Measurements from ENCODE around the gene ZBTB47.

Gene ZBTB47

DNA sequence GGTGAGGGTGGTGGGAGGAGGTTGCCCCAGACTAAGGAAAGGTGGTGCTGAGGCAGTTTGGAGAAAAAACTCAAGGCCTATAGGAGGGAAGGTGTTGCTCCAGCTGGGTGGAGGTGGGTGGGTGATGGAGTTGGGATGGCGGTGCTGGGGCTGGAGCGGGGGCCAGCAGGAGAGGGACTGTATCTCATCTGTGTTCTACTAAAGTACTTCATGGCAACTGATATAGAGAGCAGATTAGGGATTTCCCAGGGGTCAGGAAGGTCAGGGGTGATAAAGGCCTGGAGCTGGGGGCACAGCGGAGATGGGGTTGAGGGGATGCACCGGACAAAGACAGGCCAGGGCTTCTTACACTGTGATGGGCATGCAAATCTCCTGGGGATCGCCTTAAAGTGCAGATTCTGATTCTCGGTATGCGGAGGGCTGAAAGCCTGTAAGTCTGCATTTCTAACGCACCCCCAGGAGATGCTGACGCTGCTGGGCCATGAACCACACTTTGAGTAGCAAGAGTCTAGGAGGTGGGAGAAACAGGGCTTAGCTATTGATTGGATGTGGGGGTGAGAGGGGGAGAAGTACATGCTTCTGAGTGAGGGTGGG, 36.0 kb downstream of the ZBTB47 start:
- Mint-ChIP-seq H3K9me3 (no peaks in the 10 kb centered on the region), H3K4me3 (no peak overlapping the region), H3K27me3 (peaks cover 52% of the 10 kb centered on the region), H3K27ac (no peak overlapping the region), H3K4me1 (no peaks in the 10 kb centered on the region), H3K36me3 (no peaks in the 10 kb centered on the region)
- DNase-seq = no peak
- CTCF ChIA-PET = no interaction called here

DNA sequence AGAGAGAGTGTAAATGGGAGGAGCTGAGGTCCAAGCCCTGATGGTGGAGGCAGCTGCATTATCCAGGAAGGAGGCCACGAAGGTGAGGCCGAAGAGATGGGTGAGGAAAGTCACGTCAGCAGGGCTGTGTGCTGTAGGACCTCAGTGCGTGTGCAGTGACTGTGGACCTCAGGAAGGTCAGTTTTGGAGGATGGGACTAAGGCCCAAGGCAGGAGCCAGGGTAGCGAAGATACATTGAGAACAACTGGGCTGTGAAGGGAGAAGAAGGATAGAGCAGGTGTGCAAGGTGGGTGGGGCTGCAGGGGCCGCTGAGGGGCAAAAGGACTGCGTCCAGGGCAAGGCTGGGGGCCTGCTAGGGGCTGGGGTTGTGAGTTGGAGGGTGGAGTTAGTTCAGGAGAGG, 36.7 kb downstream of the ZBTB47 start:
- Mint-ChIP-seq H3K4me3 (no peak overlapping the region), H3K36me3 (no peaks in the 10 kb centered on the region), H3K27me3 (peaks cover 45% of the 10 kb centered on the region), H3K9me3 (no peaks in the 10 kb centered on the region), H3K27ac (no peak overlapping the region), H3K4me1 (no peaks in the 10 kb centered on the region)
- CTCF ChIA-PET = interaction anchor here (0.8 kb wide), 1 partner anchor 20 kb away, joined by 3 read pairs; no protein-coding TSS in a partner anchor
- DNase-seq = no peak

DNA sequence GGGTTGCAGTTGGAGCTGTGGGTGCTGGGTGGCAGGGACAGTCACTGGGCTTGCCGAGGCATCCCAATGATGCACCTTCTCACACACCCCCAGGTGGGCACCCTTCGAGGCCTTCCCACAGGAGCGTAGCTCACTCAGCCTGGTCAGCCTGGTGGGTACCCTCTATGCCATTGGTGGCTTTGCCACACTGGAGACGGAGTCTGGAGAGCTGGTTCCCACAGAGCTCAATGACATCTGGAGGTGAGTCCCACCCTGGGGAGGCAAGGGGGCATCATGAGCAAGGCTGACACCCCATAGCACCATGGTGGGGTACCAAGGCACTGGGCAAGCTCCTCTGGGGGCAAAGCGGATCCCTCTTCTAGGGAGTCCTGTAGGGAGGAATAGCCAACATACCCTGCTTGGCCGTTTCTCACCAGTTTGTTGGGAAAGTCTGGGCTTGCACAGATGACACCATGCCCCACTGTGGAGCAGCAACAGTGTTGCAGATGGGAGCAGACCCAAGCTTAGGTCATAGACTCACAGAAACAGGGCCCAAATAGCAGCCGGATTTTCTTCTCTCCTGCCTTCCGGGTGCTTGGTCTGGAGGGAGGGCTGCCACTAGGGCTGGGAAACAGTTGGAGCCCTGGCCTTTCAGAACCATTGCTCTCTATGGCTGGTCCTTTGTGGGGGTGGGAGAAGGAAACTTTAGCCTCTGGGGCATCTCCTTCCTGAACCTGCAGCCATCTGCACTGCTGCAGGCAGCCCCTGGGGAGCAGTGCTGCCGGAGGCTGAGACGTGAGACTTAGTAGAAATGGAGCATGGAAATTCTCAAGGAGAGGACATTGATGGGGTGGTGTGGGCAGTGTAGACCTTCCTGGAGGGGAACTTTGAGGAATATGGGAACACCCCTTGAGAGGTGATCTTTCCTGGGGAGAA, 37.5 kb downstream of the ZBTB47 start:
- no peak for DNase-seq
- Mint-ChIP-seq H3K27ac (no peak overlapping the region), H3K4me1 (no peaks in the 10 kb centered on the region), H3K9me3 (no peaks in the 10 kb centered on the region), H3K27me3 (peaks cover 37% of the 10 kb centered on the region), H3K4me3 (no peak overlapping the region), H3K36me3 (no peaks in the 10 kb centered on the region)
- CTCF ChIA-PET = interaction anchor here (0.8 kb wide), 1 partner anchor 21 kb away, joined by 3 read pairs; no protein-coding TSS in a partner anchor

DNA sequence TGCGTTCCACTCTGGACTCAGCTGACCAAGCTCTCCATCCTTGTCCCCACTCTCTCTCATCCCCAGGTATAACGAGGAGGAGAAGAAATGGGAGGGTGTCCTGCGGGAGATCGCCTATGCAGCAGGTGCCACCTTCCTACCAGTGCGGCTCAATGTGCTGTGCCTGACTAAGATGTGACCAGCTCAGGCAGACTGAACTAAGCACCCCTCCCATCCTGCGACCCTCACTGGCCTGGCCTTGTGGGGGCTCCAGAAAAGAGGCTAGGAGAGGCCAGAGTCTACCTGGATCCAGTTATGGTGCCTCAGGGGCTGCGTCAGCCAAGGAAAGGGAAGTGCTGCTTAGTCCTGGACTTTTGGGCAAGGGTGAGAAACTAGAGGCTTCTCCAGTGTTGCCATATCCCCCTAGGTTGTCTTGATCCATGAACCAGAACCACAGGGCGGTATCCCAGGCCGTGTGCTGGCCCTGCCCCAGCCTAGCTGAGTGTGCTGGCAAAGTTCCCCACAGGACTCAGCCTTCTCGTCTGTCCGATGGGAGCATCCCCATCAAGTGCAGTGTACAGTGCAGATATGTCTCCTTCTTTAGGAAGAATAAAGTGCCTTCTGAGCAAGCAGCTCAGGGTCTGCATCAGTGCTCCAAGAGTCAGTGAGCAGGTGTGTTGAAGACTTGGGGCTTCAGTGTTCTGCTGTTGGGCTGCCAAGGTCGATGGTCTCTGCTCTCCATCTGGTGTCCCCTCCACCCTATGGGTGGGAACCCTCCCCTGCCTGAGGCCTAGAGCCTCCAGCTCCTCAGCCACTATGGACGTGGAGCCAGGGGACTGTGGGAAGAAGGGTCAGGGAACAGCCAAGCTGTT, 38.5 kb downstream of the ZBTB47 start:
- H3K27ac Mint-ChIP-seq = no peak overlapping the region
- H3K9me3 Mint-ChIP-seq = no peaks in the 10 kb centered on the region
- DNase-seq = no peak
- H3K36me3 Mint-ChIP-seq = no peaks in the 10 kb centered on the region
- peaks cover 26% of the 10 kb centered on the region for H3K27me3 Mint-ChIP-seq
- CTCF ChIA-PET = no interaction called here
- H3K4me1 Mint-ChIP-seq = no peaks in the 10 kb centered on the region
- H3K4me3 Mint-ChIP-seq = no peak overlapping the region

DNA sequence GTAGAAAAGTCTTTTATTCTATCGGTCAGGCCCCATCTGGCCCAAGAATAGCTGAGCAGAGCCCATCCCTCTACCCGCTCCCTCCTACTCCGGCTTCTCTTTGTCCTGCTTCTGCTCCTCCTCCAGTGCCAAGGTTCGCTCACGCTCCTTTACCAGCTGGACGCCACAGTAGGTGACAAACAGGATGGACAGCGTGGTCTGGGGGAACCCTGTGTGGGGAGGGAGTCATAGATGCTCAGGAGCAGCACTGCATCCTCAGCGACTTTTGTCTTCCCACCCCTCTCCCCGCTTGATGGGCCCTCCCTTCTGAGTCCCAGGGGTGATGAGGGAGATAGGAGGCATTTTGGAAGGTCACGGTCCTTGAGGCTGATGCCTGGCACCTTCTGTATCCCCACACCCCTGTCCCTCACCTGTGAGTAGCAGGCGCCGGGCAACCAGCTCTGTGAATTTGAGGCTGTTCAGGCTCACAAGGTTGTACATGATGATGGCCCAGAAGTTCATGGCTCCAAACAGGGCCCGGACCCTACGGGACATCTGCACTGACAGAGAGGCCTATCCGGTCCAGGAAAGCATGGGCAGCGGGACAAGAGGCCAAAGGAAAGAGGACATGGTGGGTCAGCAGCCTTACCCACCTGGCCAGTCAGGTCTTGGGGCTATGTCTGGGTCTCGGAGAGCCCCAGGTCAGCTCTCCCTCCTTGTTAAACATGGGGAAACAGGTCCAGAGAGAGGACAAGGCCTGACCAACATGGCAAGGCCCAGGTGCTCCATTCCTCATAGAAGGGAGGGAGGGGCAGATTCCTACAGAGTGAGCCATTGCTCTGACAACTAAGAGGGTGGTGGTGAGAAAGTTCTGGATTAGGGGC, 39.4 kb downstream of the ZBTB47 start:
- Mint-ChIP-seq H3K27me3 (peaks cover 19% of the 10 kb centered on the region), H3K9me3 (no peaks in the 10 kb centered on the region), H3K4me1 (no peaks in the 10 kb centered on the region), H3K4me3 (no peak overlapping the region), H3K27ac (no peak overlapping the region), H3K36me3 (no peaks in the 10 kb centered on the region)
- DNase-seq = no peak
- CTCF ChIA-PET = no interaction called here

DNA sequence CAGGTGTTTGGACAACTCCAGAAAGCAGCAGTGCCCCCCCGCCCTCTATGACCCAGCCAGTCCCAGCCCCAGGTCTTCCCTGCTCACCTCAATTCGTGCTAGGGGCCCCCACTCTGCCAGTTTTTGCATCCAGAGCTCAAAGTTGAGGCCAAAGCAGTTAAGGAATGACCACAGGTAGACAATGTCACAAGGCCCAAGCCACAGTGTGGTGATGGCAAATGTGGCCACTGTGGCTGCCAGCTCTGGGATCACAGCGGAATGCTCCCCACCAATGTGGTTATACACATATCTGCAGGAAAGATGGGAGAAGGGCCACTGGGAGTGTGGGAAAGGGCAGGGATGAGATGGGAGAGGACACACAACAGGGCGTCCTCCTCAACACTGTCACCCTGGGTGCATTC, 40.0 kb downstream of the ZBTB47 start:
- no peak for DNase-seq
- peaks cover 17% of the 10 kb centered on the region for H3K27me3 Mint-ChIP-seq
- CTCF ChIA-PET = no interaction called here
- no peaks in the 10 kb centered on the region for H3K36me3 Mint-ChIP-seq
- H3K4me3 Mint-ChIP-seq = no peak overlapping the region
- no peaks in the 10 kb centered on the region for H3K9me3 Mint-ChIP-seq
- H3K4me1 Mint-ChIP-seq = peaks cover 1% of the 10 kb centered on the region
- no peak overlapping the region for H3K27ac Mint-ChIP-seq

- no peaks in the 10 kb centered on the region for H3K9me3 Mint-ChIP-seq
- CTCF ChIA-PET = no interaction called here
- no peak for DNase-seq
- no peak overlapping the region for H3K27ac Mint-ChIP-seq
- no peaks in the 10 kb centered on the region for H3K36me3 Mint-ChIP-seq
- H3K27me3 Mint-ChIP-seq = peaks cover 17% of the 10 kb centered on the region
- H3K4me1 Mint-ChIP-seq = peaks cover 6% of the 10 kb centered on the region
- H3K4me3 Mint-ChIP-seq = no peak overlapping the region
These were observed 40.9 kb downstream of the ZBTB47 start for GRCh38 chr3:42694366-42694765.

GRCh38 chr3:42696356-42697288, 43.1 kb downstream of the ZBTB47 start:
- no peak for DNase-seq
- Mint-ChIP-seq H3K4me1 (peaks cover 10% of the 10 kb centered on the region), H3K27me3 (peaks cover 10% of the 10 kb centered on the region), H3K9me3 (no peaks in the 10 kb centered on the region), H3K27ac (no peak overlapping the region), H3K4me3 (no peak overlapping the region), H3K36me3 (no peaks in the 10 kb centered on the region)
- CTCF ChIA-PET = no interaction called here

DNA sequence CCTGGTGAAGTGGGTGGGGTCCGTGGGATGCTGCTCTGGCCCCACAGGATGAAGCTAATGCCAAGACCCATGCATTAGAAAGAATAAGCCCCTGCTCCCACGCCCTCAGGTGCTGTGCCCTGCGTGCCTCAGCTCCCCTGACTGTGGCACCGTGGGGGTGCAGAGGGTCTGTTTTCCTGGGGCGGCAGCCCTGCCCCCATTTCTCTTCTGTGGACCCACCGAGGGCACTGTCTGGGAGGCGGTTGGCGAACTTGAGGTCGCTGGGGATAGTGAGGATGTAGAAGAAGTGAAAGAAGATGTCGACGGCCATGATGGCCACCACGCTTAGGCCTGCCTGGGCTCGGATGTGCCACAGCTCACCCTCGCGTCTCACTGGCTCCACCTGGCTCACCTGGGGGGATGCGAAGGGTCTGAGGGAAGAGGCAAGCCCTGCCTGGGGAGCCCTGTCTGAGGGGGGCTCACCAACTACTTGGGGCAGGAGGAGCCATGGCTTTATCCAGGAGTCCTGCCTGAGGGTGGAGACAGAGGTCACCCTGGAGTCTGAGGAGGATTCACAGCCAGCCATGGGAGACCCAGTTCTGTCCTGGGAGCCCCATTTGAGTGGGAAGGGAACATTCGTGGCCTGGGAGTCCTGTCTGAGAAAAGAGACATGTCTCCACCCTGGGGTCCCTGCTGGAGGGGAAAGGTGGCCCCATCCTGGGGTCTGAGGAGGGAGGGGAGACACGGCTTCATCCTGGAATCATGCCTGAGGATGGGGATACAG, 44.0 kb downstream of the ZBTB47 start:
- no peak for DNase-seq
- CTCF ChIA-PET = no interaction called here
- H3K4me1 Mint-ChIP-seq = peaks cover 10% of the 10 kb centered on the region
- no peak overlapping the region for H3K27ac Mint-ChIP-seq
- H3K9me3 Mint-ChIP-seq = no peaks in the 10 kb centered on the region
- no peaks in the 10 kb centered on the region for H3K36me3 Mint-ChIP-seq
- H3K4me3 Mint-ChIP-seq = no peak overlapping the region
- H3K27me3 Mint-ChIP-seq = peaks cover 10% of the 10 kb centered on the region

DNA sequence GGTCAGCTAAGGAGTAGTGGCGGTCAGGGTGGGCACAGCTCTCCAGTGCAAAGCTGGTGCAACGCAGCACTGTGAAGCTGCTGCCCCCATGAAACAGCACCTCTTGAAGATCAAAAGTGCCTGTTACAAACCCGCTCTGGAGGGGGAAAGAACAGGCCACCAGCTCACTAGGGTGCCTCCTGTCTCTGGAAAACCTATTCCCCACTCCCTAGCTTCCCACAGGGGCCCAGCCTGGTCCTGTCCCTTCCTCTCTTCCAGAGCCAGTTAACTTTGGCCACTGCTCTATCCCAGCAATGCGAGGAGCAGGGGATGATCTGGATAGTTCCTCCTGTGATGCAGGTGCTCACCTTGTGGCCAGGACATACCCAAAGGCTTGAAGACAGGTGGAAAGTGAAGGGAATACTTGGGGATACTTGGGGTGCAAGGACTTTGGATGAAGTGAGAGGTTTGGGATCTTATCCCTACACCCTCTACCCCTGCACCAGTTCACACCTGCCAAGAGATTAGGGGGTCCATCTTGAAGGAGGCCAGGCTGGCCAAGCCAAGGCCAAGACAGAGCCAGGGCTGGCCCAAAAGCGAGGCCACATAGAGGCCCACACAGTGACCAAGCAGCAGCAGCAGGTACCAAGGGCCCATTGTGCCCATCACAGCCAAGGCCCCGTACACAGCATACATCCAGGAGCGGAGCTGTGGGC, 44.9 kb downstream of the ZBTB47 start:
- Mint-ChIP-seq H3K4me3 (no peak overlapping the region), H3K27ac (no peak overlapping the region), H3K4me1 (peaks cover 10% of the 10 kb centered on the region), H3K27me3 (peaks cover 10% of the 10 kb centered on the region), H3K36me3 (no peaks in the 10 kb centered on the region), H3K9me3 (no peaks in the 10 kb centered on the region)
- DNase-seq = no peak
- CTCF ChIA-PET = no interaction called here

DNA sequence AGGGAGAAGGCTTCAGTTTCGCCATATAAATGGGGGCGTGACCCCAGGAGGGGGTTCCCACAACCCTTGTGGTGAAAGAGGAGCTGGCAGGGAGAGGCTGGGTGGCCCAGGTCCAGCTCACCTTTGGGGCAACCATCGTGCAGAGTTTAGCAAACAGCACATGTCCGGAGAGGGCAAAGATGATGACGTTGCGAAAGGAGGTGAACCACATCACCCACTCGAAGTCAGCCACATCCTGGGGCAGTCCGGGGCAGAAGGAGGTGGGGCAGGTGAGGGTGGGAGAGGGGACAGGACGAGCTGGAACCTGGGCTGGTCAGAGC, 45.4 kb downstream of the ZBTB47 start:
- H3K9me3 Mint-ChIP-seq = no peaks in the 10 kb centered on the region
- no peak for DNase-seq
- CTCF ChIA-PET = interaction anchor here (0.5 kb wide), 1 partner anchor 47 kb away, joined by 4 read pairs; no protein-coding TSS in a partner anchor
- H3K27ac Mint-ChIP-seq = no peak overlapping the region
- peaks cover 10% of the 10 kb centered on the region for H3K27me3 Mint-ChIP-seq
- H3K4me1 Mint-ChIP-seq = peaks cover 10% of the 10 kb centered on the region
- no peak overlapping the region for H3K4me3 Mint-ChIP-seq
- no peaks in the 10 kb centered on the region for H3K36me3 Mint-ChIP-seq

GRCh38 chr3:42699511-42699971, 46.0 kb downstream of the ZBTB47 start:
- Mint-ChIP-seq H3K9me3 (no peaks in the 10 kb centered on the region), H3K4me1 (peaks cover 10% of the 10 kb centered on the region), H3K27ac (no peak overlapping the region), H3K27me3 (peaks cover 10% of the 10 kb centered on the region), H3K36me3 (no peaks in the 10 kb centered on the region), H3K4me3 (no peak overlapping the region)
- CTCF ChIA-PET = interaction anchor here (0.5 kb wide), 1 partner anchor 46 kb away, joined by 4 read pairs; no protein-coding TSS in a partner anchor
- DNase-seq = no peak
